GM18868 (cell line): ENCODE data around the gene CYB5R3.
"Not testable (repeated sequence)": the region's sequence is repeated elsewhere in the genome, so short reads cannot be mapped to it uniquely, and the experiment has no call there.

Experiments used
- ATAC-seq: cut with Tn5 transposase; IDR thresholded peaks from one replicate; pipeline ENCODE4 v1.9.1; 2021; ENCODE audit warnings: mild to moderate bottlenecking, moderate library complexity; ENCODE audit not compliant: unreplicated experiment

CYB5R3 gene

DNA sequence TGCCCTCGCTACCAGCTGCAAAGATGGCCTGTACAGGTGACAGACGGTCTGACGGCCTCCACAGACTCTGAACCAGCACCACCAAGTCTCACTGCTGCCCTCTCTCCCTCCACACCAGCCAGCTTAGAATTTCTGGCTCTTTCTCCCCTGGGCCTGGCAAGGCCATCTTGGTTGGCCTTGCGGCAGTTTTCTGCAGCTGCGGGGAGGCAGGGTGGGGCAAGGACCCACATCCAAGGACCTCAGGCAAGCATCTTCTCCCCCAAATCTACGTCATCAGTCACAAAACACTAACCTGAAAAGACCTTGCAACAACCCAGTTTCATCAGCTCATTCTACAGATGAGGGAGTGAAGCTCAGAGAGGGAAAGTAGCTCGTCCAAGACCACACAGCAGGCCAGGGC, 22.8 kb downstream of the CYB5R3 start:
- ATAC-seq, result no peak

- no peak for ATAC-seq
These were observed 23.8 kb downstream of the CYB5R3 start for GRCh38 chr22:42625416-42625815.

- no peak for ATAC-seq
These were observed 24.6 kb downstream of the CYB5R3 start for GRCh38 chr22:42624551-42625106.

DNA sequence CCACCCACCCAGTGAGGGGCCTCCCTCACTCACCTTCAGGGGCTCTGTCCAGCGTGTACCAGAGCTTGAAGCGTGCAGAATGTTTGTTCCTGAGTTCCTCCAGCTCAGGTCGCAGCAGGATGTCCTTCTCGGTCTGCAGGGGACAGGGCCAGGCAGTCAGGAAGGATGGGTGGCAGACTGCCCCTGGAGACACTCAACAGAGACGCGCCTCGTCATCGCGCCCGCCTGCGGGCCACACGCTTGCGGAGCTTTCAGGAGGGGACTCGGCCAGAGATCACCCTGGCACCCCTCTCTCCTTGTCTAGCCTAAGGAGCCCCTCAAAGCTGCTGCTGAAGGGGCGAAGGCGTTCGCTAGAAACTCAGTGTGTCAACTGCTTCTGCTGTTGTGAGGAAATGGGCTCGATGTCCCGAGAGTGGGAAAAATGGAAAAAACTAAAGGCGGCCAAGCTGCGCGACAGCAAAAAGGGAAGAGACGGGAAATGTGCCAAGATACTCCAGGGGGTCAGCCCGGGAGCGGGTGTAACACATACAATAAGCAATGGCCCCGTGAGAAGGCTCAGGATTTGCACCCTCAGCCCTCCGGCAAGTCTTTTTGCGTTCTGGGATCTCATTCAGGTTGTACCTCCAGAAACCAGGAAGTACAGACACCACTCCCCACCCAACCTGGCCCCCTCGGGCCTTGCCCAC, 25.3 kb downstream of the CYB5R3 start:
- no peak for ATAC-seq

- ATAC-seq, result no peak
These were observed 25.9 kb downstream of the CYB5R3 start for GRCh38 chr22:42623301-42623751.

GRCh38 chr22:42622061-42622710, 27.0 kb downstream of the CYB5R3 start:
- no peak for ATAC-seq

GRCh38 chr22:42621505-42622002, 27.6 kb downstream of the CYB5R3 start:
- ATAC-seq, result no peak

- ATAC-seq, result no peak
These were observed 29.1 kb downstream of the CYB5R3 start for GRCh38 chr22:42620084-42620483.

- no peak for ATAC-seq
These were observed 29.7 kb downstream of the CYB5R3 start for GRCh38 chr22:42619261-42620063.

DNA sequence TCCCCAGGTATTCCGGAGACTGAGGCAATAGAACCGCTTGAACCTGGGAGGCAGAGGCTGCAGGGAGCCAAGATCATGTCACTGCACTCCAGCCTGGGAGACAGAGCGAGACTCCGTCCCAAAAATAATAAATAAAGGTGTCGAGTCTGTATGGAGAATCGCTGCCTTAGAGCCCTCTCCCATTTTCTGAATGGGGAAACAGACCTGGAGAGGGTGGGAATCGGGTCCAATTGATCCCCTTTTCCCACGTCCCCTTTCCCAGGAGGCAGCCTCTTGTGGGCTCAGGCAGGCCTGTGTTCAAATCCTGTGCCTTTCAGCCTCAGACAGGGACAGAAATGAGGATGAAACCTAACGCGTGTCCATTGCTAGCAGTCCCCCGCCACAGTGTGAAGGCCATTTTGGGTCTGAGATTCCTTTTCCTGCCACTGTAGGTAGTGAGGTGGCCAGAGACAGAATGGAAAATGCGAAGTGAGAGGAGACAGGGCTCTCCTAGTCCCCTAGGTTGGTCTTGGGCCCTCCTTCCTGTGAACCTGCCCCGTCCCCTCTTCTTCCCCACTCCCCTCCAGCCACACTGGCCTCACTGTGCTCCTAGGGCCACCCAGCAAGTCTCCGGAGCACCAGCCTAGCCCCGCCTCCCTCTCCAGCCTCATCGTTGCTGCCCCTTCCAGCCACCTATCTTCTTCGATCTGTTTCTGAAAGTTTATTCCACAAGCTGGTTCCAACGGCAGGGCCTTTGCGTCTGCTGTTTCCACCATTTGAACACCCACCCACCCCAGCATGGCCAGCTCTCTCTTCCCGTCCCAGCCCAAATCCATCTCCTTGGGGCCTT, 31.8 kb downstream of the CYB5R3 start:
- no peak for ATAC-seq

GRCh38 chr22:42615860-42616175, 33.4 kb downstream of the CYB5R3 start:
- not testable (repeated sequence) for ATAC-seq

GRCh38 chr22:42615092-42615859, 33.9 kb downstream of the CYB5R3 start:
- peak; percentile 54 for ATAC-seq

DNA sequence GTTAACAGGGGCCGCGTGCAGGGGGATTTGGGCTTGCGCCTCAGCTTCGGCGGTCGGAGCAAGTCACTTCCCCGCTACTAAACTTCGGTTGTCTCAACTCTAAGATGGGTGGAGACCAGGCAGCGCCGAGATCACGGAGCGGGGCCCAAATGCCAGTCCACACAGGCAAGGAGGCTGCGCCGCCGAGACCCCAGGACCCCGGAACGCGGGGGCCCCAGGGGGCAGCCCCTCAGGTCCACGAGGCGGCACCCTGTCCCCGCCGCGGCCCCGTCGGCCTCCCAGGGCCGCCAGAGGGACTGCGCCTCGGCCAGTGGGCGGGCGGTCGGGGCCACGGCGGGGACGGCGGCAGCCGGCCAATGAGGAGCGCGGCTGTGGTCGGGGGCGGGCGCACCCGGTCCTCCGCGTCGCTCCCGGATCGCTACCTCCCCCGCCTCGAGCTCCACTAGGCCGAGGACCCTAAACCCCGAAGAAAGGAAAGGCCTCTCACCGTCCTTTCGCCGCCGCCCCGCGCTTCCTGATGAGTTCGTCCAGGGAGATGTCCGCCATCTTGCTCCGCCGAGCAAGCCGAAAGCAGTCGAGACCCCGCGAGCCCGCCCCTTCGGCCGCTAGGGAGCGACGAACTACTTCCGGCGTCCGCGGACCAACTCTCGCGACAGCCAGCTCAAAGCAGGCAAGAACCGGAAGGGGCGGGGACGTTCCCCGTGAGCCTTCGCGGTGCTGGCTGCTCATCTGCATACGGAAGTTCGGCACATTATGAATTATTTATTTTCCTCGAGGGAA, 34.7 kb downstream of the CYB5R3 start, which contains the start of gene POLDIP3:
POLDIP3 (minus strand) TSS at position 572 of the 780 bp plus-strand sequence; CDS start at position 546, 26 bp downstream.
- peak; percentile 62 for ATAC-seq

GRCh38 chr22:42613872-42614301, 35.3 kb downstream of the CYB5R3 start:
- no peak for ATAC-seq

GRCh38 chr22:42612336-42612735, 36.9 kb downstream of the CYB5R3 start:
- ATAC-seq, result no peak

- no peak for ATAC-seq
These were observed 38.1 kb downstream of the CYB5R3 start for GRCh38 chr22:42611051-42611450.

- ATAC-seq, result no peak
These were observed 39.0 kb downstream of the CYB5R3 start for GRCh38 chr22:42610186-42610585.

DNA sequence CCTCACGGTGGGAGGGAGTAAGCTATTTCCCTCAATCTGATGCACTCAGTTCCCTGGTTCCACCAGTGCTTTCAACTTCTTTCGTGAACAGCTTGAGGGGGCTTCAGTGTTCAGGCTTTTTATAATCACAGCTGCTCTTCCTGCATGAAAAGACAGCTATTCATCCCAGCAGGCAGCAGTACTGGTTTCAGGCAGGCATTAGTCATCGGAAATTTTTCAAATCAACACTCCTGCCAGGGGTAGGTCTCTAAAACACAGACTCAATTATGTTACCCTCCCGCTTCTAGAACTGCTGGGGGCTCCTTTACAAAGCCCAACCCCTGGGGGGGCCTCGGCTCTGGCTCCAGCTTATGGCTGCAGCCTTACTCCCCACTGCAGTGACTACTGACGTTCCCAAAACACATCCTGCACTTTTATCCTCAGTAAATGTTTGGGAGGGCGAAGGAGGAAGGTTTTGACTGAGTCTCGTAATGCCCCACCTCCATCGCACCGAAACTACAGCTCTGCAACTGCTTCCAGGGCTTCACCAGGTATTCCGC, 40.3 kb downstream of the CYB5R3 start:
- ATAC-seq, result no peak
